Measurements from ENCODE around the gene VAMP8. TPM values are rescaled to one million over a fixed set of nuclear protein-coding genes. Genes with fewer than 3 reads are reported as not detected.

The VAMP8 gene
- total RNA-seq, 4 donors from 2014 or later: 78.8 to 144 (median 93.8) TPM

DNA sequence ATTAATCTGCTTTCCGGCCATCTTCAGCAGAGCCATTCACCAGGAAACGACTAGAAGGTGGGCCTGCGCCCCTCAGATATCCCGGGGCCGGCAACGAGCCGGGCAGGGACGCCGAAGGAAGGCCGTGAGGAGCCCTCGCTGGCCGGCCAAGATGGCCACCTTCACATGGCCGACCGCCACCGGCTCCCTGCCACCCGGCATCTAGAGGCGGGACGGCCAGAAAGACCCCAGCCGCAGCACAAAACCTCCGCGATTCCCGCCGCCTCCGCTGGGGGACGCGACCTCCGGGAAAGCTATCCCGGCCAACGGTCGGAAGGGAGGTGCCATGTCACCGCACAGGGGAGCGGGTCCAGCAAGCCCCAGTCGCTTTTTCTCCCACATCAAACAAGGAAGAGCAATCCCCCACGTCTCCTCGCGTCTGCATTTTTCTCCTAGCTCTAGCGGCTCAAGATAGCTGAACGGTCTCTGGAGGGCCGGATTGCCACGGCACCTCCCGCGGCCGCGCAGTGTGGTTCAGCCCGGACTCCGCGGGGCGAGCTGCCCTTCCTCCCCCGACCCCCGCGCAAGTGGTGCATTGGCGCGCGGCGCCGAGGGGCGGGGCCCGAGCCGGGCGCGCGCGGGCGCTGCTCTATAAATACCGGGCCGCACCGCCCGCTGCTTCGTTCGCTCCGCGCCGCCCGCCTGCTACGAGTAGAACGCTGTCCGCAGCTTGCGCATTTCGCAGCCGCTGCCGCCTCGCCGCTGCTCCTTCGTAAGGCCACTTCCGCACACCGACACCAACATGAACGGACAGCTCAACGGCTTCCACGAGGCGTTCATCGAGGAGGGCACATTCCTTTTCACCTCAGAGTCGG lies 38.7 kb upstream of the VAMP8 start, which contains the start of gene MAT2A:
TSS of gene MAT2A (plus strand) at position 662 of the 854 bp plus-strand sequence. CDS start at position 782, 120 bp downstream.
- intact Hi-C loops (cut with DNase I): no loop called here
- DNase-seq: peak; percentile 44
- peak within 1 kb of the TSS; percentile 96 to 99 (median 98) for H3K27ac ChIP-seq
- TF ChIP-seq POLR2A (IDR thresholded peaks at IDR 0.05): peak; percentile 20 to 100 (median 93)
- TF ChIP-seq CTCF (IDR thresholded peaks at IDR 0.05): peak; percentile 58 to 77 (median 68)
- H3K36me3 ChIP-seq: peaks cover 15 to 27% (median 17%) of the 10 kb centered on the region in 3 donors
- H3K4me3 ChIP-seq: peak within 1 kb of the TSS; percentile 71 to 84 (median 76)
- peaks cover 19 to 60% (median 39%) of the 10 kb centered on the region in 3 donors for H3K4me1 ChIP-seq
- no peaks in the 10 kb centered on the region for H3K27me3 ChIP-seq
- no peaks in the 10 kb centered on the region for H3K9me3 ChIP-seq
- 0% methylated on average over 1 of the region's 92 CpGs; no CpG with 5 or more reads in 1 of the 2 donors for whole genome bisulfite sequencing, 2 donors

DNA sequence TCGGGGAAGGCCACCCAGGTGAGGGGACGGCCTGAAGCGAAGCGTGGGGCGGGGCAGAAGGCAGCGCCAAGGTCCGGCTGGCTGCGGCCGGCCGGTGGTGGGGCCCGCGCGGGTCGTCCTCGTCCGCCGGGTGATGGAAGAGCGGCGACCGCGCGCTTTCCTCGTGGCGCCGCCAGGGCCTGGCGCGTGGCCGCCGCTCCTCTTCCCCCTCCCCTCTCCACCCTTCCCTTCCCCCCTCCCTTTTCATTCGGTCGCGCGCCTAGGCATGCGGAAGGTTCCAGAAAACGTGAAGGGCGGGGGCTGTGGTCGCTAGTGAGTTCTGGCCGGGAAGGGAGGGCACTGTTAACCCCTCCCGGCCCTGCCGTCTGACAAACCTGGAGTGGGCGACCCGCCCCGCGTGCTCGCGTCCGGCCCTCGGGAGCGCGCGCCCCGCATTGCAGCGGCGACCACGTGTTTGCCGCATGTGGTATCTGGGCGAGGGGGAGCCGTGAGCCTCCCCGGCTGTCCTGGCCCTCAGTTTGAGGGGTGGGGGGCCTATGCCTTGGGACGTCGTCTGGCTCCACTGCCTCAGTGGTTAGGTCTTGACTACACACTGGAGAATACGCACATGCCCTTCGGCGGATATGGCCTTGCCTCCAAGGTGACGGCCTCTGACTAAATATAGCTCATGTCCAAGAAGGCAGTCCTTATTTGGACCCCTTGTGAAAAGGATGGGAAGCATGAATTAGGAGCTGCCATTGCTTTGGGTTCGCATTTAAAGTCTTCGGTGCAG lies 37.8 kb upstream of the VAMP8 start:
- TF ChIP-seq POLR2A (IDR thresholded peaks at IDR 0.05) (no peak), CTCF (IDR thresholded peaks at IDR 0.05) (peak in 1 of 6 experiments; percentile 6)
- Histone ChIP-seq H3K9me3 (no peaks in the 10 kb centered on the region), H3K4me1 (peaks cover 19 to 68% (median 39%) of the 10 kb centered on the region in 3 donors), H3K27ac (peak overlapping the region; percentile 96 to 99 (median 98)), H3K27me3 (no peaks in the 10 kb centered on the region), H3K36me3 (peaks cover 15 to 35% (median 26%) of the 10 kb centered on the region in 3 donors), H3K4me3 (peak overlapping the region; percentile 71 to 84 (median 76))
- intact Hi-C loops (cut with DNase I): no loop called here
- DNase-seq: peak; percentile 36
- WGBS, 2 donors: 0 to 4% methylated on average over 2 to 30 of the region's 67 CpGs

GRCh38 chr2:85540133-85540648 lies 37.2 kb upstream of the VAMP8 start:
- intact Hi-C loops (cut with DNase I): no loop called here

DNA sequence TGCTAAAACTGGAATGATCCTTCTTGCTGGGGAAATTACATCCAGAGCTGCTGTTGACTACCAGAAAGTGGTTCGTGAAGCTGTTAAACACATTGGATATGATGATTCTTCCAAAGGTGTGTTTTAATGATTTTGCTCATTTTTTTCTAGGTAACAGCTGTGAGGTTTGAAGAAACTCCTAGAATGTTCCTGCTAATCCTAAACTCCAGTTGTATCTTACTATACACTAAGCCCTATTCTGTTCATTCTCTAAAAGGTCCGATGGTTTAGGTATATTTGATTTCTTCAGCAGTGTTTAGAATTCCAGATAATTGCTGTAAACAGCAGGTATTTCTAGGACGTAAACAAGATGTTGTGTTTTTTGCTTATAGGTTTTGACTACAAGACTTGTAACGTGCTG lies 36.1 kb upstream of the VAMP8 start:
- DNase-seq: no peak
- Histone ChIP-seq H3K36me3 (peaks cover 19 to 53% (median 30%) of the 10 kb centered on the region in 3 donors), H3K9me3 (no peaks in the 10 kb centered on the region), H3K4me1 (peaks cover 19 to 79% (median 46%) of the 10 kb centered on the region in 3 donors), H3K4me3 (peak overlapping the region; percentile 71 to 84 (median 76)), H3K27me3 (no peaks in the 10 kb centered on the region), H3K27ac (peak overlapping the region in 3 of 4 donors; percentile 96 to 99 (median 97))
- no peak for TF ChIP-seq CTCF (IDR thresholded peaks at IDR 0.05)
- TF ChIP-seq POLR2A (IDR thresholded peaks at IDR 0.05): no peak
- intact Hi-C loops (cut with DNase I): no loop called here
- WGBS, 2 donors: 16 to 19% methylated on average over 4 of the region's 4 CpGs

More at GRCh38 chr2:85540133-85540648, 37.2 kb upstream of the VAMP8 start:
- no peak for TF ChIP-seq POLR2A (IDR thresholded peaks at IDR 0.05)
- no peak for TF ChIP-seq CTCF (IDR thresholded peaks at IDR 0.05)
- no peak for DNase-seq
- Histone ChIP-seq H3K4me3 (peak overlapping the region; percentile 71 to 84 (median 76)), H3K27me3 (no peaks in the 10 kb centered on the region), H3K9me3 (no peaks in the 10 kb centered on the region), H3K4me1 (peaks cover 19 to 73% (median 42%) of the 10 kb centered on the region in 3 donors), H3K36me3 (peaks cover 15 to 42% (median 30%) of the 10 kb centered on the region in 3 donors), H3K27ac (peak overlapping the region; percentile 96 to 99 (median 98))
- 2% methylated on average over 11 of the region's 11 CpGs for WGBS, 2 donors
